ENCODE results near the gene MASP1.

The MASP1 gene

GRCh38 chr3:187188931-187189330, 102.6 kb downstream of the MASP1 start:
- H3K9me3 ChIP-seq (ENCODE audit: control insufficient read depth in 2 of 2, low read length in 2 of 2) = no peaks in the 10 kb centered on the region
- peak overlapping the region; percentile 96 for H3K27ac ChIP-seq (ENCODE audit: low read length)
- H3K36me3 ChIP-seq (ENCODE audit: control insufficient read depth in 2 of 2, insufficient read depth in 2 of 2, low read length in 2 of 2) = no peaks in the 10 kb centered on the region
- H3K27me3 ChIP-seq (ENCODE audit: control insufficient read depth in 1 of 2, insufficient read depth in 2 of 2, low read length in 2 of 2) = no peaks in the 10 kb centered on the region
- H3K4me1 ChIP-seq (ENCODE audit: control insufficient read depth, insufficient read depth, low read length) = peaks cover 31% of the 10 kb centered on the region
- peak overlapping the region in 1 of 2 donors; percentile 3 for H3K4me3 ChIP-seq (ENCODE audit: low read length in 2 of 2)
- H3K9ac ChIP-seq (ENCODE audit: low read length in 2 of 2) = no peak overlapping the region

DNA sequence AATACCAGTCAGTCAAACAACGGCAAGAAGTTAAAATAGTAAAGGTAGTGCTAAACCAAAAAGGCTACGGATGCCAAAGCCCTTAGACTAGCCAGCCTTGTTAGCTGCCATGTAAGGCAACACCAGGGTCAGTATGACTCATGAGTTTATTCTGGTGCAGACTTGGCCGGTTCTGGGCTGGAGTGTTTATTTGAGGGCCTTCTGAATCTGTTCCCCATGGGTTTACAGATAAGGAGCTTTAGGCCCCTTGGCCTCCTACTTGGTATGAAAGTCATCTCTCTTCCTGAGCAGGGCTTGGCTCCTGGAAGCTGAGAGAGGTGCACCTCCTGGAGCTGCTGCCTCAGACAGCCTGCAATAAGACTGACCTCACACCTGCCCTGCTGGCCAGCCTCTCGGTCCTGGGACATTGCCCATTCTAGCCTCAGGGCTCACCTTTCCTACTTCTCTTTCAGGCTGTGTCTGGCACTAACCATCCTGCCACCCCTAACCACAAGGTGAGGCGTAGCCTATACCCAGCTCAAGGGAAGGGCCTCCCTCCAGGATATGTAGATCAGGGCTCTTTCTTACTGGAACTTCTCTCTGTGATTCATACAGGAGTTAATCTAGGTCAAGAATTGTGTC, 104.6 kb downstream of the MASP1 start:
- no peaks in the 10 kb centered on the region for H3K27me3 ChIP-seq (ENCODE audit: control insufficient read depth in 1 of 2, insufficient read depth in 2 of 2, low read length in 2 of 2)
- no peaks in the 10 kb centered on the region for H3K9me3 ChIP-seq (ENCODE audit: control insufficient read depth in 2 of 2, low read length in 2 of 2)
- H3K27ac ChIP-seq (ENCODE audit: low read length) = peak overlapping the region; percentile 96
- H3K36me3 ChIP-seq (ENCODE audit: control insufficient read depth in 2 of 2, insufficient read depth in 2 of 2, low read length in 2 of 2) = no peaks in the 10 kb centered on the region
- H3K4me1 ChIP-seq (ENCODE audit: control insufficient read depth, insufficient read depth, low read length) = peaks cover 31% of the 10 kb centered on the region
- peak overlapping the region in 1 of 2 donors; percentile 40 for H3K4me3 ChIP-seq (ENCODE audit: low read length in 2 of 2)
- H3K9ac ChIP-seq (ENCODE audit: low read length in 2 of 2) = peak overlapping the region; percentile 48 to 51

DNA sequence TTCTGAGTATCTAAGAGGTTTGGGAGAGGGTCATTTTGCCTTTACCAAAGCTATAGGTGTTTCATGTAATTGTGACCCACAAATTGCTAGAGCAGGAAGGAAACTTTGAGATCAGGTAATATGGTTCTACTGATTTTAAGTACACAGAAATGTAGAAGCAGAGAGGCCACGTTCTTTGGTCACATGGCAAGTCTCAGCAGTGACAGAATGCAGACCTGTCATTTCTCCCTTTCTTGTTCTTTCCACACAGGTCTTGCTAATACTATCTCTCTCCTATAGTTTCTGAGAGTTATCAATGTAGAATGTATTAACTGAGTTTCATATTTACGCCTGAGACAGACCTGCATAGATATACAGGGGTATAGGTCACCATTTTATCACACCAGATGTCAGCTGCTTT, 105.2 kb downstream of the MASP1 start:
- peaks cover 31% of the 10 kb centered on the region for H3K4me1 ChIP-seq (ENCODE audit: control insufficient read depth, insufficient read depth, low read length)

GRCh38 chr3:187185759-187186158, 105.8 kb downstream of the MASP1 start:
- H3K4me1 ChIP-seq (ENCODE audit: control insufficient read depth, insufficient read depth, low read length) = peaks cover 31% of the 10 kb centered on the region
- H3K27me3 ChIP-seq (ENCODE audit: control insufficient read depth in 1 of 2, insufficient read depth in 2 of 2, low read length in 2 of 2) = no peaks in the 10 kb centered on the region
- no peak overlapping the region for H3K4me3 ChIP-seq (ENCODE audit: low read length in 2 of 2)
- no peaks in the 10 kb centered on the region for H3K36me3 ChIP-seq (ENCODE audit: control insufficient read depth in 2 of 2, insufficient read depth in 2 of 2, low read length in 2 of 2)
- H3K9me3 ChIP-seq (ENCODE audit: control insufficient read depth in 2 of 2, low read length in 2 of 2) = no peaks in the 10 kb centered on the region
- H3K9ac ChIP-seq (ENCODE audit: low read length in 2 of 2) = no peak overlapping the region
- peak overlapping the region; percentile 96 for H3K27ac ChIP-seq (ENCODE audit: low read length)

More for the DNA sequence above, 105.2 kb downstream of the MASP1 start:
- Histone ChIP-seq H3K27me3 (ENCODE audit: control insufficient read depth in 1 of 2, insufficient read depth in 2 of 2, low read length in 2 of 2) (no peaks in the 10 kb centered on the region), H3K4me3 (ENCODE audit: low read length in 2 of 2) (peak overlapping the region in 1 of 2 donors; percentile 40), H3K9me3 (ENCODE audit: control insufficient read depth in 2 of 2, low read length in 2 of 2) (no peaks in the 10 kb centered on the region), H3K27ac (ENCODE audit: low read length) (peak overlapping the region; percentile 96), H3K36me3 (ENCODE audit: control insufficient read depth in 2 of 2, insufficient read depth in 2 of 2, low read length in 2 of 2) (no peaks in the 10 kb centered on the region), H3K9ac (ENCODE audit: low read length in 2 of 2) (peak overlapping the region; percentile 47 to 48)

Data from stomach smooth muscle (tissue), 2 donors.